Measurements from ENCODE around the gene CLCN2.

Gene CLCN2

GRCh38 chr3:184380185-184380626 lies 18.8 kb upstream of the CLCN2 start:
- H3K9ac ChIP-seq (ENCODE audit: low read depth, low read length) = no peak overlapping the region

GRCh38 chr3:184379358-184380184 lies 18.2 kb upstream of the CLCN2 start, which contains the start of gene CHRD:
TSS of gene CHRD (plus strand) at chr3:184380054. CDS start at chr3:184380319, 265 bp downstream.
- Histone ChIP-seq H3K9ac (ENCODE audit: low read depth, low read length) (no peak within 1 kb of the TSS), H3K4me3 (ENCODE audit: low read length) (peak within 1 kb of the TSS; percentile 56), H3K27me3 (ENCODE audit: insufficient read depth, low read length) (peaks cover 65% of the 10 kb centered on the region), H3K9me3 (ENCODE audit: insufficient read depth, low read depth, low read length) (no peaks in the 10 kb centered on the region), H3K4me1 (ENCODE audit: insufficient read depth, low read length) (peaks cover 25% of the 10 kb centered on the region), H3K36me3 (ENCODE audit: insufficient read depth, low read length) (no peaks in the 10 kb centered on the region), H3K27ac (ENCODE audit: low read depth, low read length) (no peak within 1 kb of the TSS)
- WGBS = 3% methylated on average over 57 of the region's 71 CpGs

More at GRCh38 chr3:184380185-184380626, 18.8 kb upstream of the CLCN2 start:
- Histone ChIP-seq H3K4me1 (ENCODE audit: insufficient read depth, low read length) (peaks cover 25% of the 10 kb centered on the region), H3K9me3 (ENCODE audit: insufficient read depth, low read depth, low read length) (no peaks in the 10 kb centered on the region), H3K27ac (ENCODE audit: low read depth, low read length) (no peak overlapping the region), H3K4me3 (ENCODE audit: low read length) (peak overlapping the region; percentile 56), H3K36me3 (ENCODE audit: insufficient read depth, low read length) (no peaks in the 10 kb centered on the region), H3K27me3 (ENCODE audit: insufficient read depth, low read length) (peaks cover 63% of the 10 kb centered on the region)
- WGBS = under 1% methylated on average over 54 of the region's 62 CpGs

GRCh38 chr3:184378651-184379357 lies 17.4 kb upstream of the CLCN2 start:
- H3K9me3 ChIP-seq (ENCODE audit: insufficient read depth, low read depth, low read length) = no peaks in the 10 kb centered on the region
- peak overlapping the region; percentile 51; the same call in 1 of the 2 replicates for H3K4me3 ChIP-seq (ENCODE audit: low read length)
- no peaks in the 10 kb centered on the region for H3K36me3 ChIP-seq (ENCODE audit: insufficient read depth, low read length)
- H3K4me1 ChIP-seq (ENCODE audit: insufficient read depth, low read length) = peaks cover 25% of the 10 kb centered on the region
- WGBS = 79% methylated on average over 10 of the region's 10 CpGs
- H3K27ac ChIP-seq (ENCODE audit: low read depth, low read length) = no peak overlapping the region
- H3K27me3 ChIP-seq (ENCODE audit: insufficient read depth, low read length) = peaks cover 63% of the 10 kb centered on the region
- H3K9ac ChIP-seq (ENCODE audit: low read depth, low read length) = no peak overlapping the region

- H3K27me3 ChIP-seq (ENCODE audit: insufficient read depth, low read length) = peaks cover 57% of the 10 kb centered on the region
- peaks cover 25% of the 10 kb centered on the region for H3K4me1 ChIP-seq (ENCODE audit: insufficient read depth, low read length)
- H3K27ac ChIP-seq (ENCODE audit: low read depth, low read length) = no peak within 1 kb of the TSS
- 38% methylated on average over 6 of the region's 7 CpGs for WGBS
- H3K9me3 ChIP-seq (ENCODE audit: insufficient read depth, low read depth, low read length) = no peaks in the 10 kb centered on the region
- H3K4me3 ChIP-seq (ENCODE audit: low read length) = peak within 1 kb of the TSS; percentile 30
- H3K9ac ChIP-seq (ENCODE audit: low read depth, low read length) = no peak within 1 kb of the TSS
- no peaks in the 10 kb centered on the region for H3K36me3 ChIP-seq (ENCODE audit: insufficient read depth, low read length)
Measured at GRCh38 chr3:184377882-184378445, 16.6 kb upstream of the CLCN2 start, which contains the start of gene THPO. TSS of gene THPO (minus strand) at chr3:184378207. CDS start at chr3:184376259, 1,948 bp downstream.

- Histone ChIP-seq H3K27me3 (ENCODE audit: insufficient read depth, low read length) (peaks cover 51% of the 10 kb centered on the region), H3K9me3 (ENCODE audit: insufficient read depth, low read depth, low read length) (no peaks in the 10 kb centered on the region), H3K4me1 (ENCODE audit: insufficient read depth, low read length) (peaks cover 25% of the 10 kb centered on the region), H3K36me3 (ENCODE audit: insufficient read depth, low read length) (no peaks in the 10 kb centered on the region), H3K27ac (ENCODE audit: low read depth, low read length) (no peak overlapping the region), H3K4me3 (ENCODE audit: low read length) (no peak overlapping the region), H3K9ac (ENCODE audit: low read depth, low read length) (no peak overlapping the region)
- 78% methylated on average over 5 of the region's 5 CpGs for WGBS
Measured at GRCh38 chr3:184377374-184377773, 16.0 kb upstream of the CLCN2 start.

GRCh38 chr3:184375747-184376461 lies 14.5 kb upstream of the CLCN2 start:
- no peaks in the 10 kb centered on the region for H3K36me3 ChIP-seq (ENCODE audit: insufficient read depth, low read length)
- H3K27ac ChIP-seq (ENCODE audit: low read depth, low read length) = no peak overlapping the region
- H3K9me3 ChIP-seq (ENCODE audit: insufficient read depth, low read depth, low read length) = no peaks in the 10 kb centered on the region
- H3K4me3 ChIP-seq (ENCODE audit: low read length) = no peak overlapping the region
- peaks cover 36% of the 10 kb centered on the region for H3K27me3 ChIP-seq (ENCODE audit: insufficient read depth, low read length)
- H3K9ac ChIP-seq (ENCODE audit: low read depth, low read length) = no peak overlapping the region
- H3K4me1 ChIP-seq (ENCODE audit: insufficient read depth, low read length) = peaks cover 24% of the 10 kb centered on the region
- WGBS = 82% methylated on average over 12 of the region's 12 CpGs

GRCh38 chr3:184373422-184373821 lies 12.0 kb upstream of the CLCN2 start:
- no peaks in the 10 kb centered on the region for H3K9me3 ChIP-seq (ENCODE audit: insufficient read depth, low read depth, low read length)
- peaks cover 16% of the 10 kb centered on the region for H3K27me3 ChIP-seq (ENCODE audit: insufficient read depth, low read length)
- no peak overlapping the region for H3K27ac ChIP-seq (ENCODE audit: low read depth, low read length)
- 91% methylated on average over 6 of the region's 6 CpGs for WGBS
- peaks cover 14% of the 10 kb centered on the region for H3K36me3 ChIP-seq (ENCODE audit: insufficient read depth, low read length)
- H3K4me1 ChIP-seq (ENCODE audit: insufficient read depth, low read length) = peaks cover 16% of the 10 kb centered on the region
- no peak overlapping the region for H3K4me3 ChIP-seq (ENCODE audit: low read length)
- no peak overlapping the region for H3K9ac ChIP-seq (ENCODE audit: low read depth, low read length)

GRCh38 chr3:184372911-184373310 lies 11.5 kb upstream of the CLCN2 start:
- Histone ChIP-seq H3K27me3 (ENCODE audit: insufficient read depth, low read length) (peaks cover 11% of the 10 kb centered on the region; the same call in 1 of the 2 replicates), H3K36me3 (ENCODE audit: insufficient read depth, low read length) (peaks cover 20% of the 10 kb centered on the region), H3K27ac (ENCODE audit: low read depth, low read length) (no peak overlapping the region), H3K4me3 (ENCODE audit: low read length) (no peak overlapping the region), H3K4me1 (ENCODE audit: insufficient read depth, low read length) (peaks cover 11% of the 10 kb centered on the region), H3K9me3 (ENCODE audit: insufficient read depth, low read depth, low read length) (no peaks in the 10 kb centered on the region), H3K9ac (ENCODE audit: low read depth, low read length) (no peak overlapping the region)
- 84% methylated on average over 5 of the region's 5 CpGs for WGBS

- 87% methylated on average over 8 of the region's 8 CpGs for WGBS
- Histone ChIP-seq H3K36me3 (ENCODE audit: insufficient read depth, low read length) (peaks cover 23% of the 10 kb centered on the region), H3K4me3 (ENCODE audit: low read length) (no peak overlapping the region), H3K4me1 (ENCODE audit: insufficient read depth, low read length) (peaks cover 5% of the 10 kb centered on the region), H3K27me3 (ENCODE audit: insufficient read depth, low read length) (peaks cover 8% of the 10 kb centered on the region; the same call in 1 of the 2 replicates), H3K27ac (ENCODE audit: low read depth, low read length) (no peak overlapping the region), H3K9ac (ENCODE audit: low read depth, low read length) (no peak overlapping the region), H3K9me3 (ENCODE audit: insufficient read depth, low read depth, low read length) (no peaks in the 10 kb centered on the region)
Measured at GRCh38 chr3:184372296-184372821, 11.0 kb upstream of the CLCN2 start.

- H3K9ac ChIP-seq (ENCODE audit: low read depth, low read length) = no peak overlapping the region
- no peaks in the 10 kb centered on the region for H3K9me3 ChIP-seq (ENCODE audit: insufficient read depth, low read depth, low read length)
- peak overlapping the region; percentile 8; the same call in 1 of the 2 replicates for H3K27ac ChIP-seq (ENCODE audit: low read depth, low read length)
- H3K36me3 ChIP-seq (ENCODE audit: insufficient read depth, low read length) = peaks cover 30% of the 10 kb centered on the region
- H3K27me3 ChIP-seq (ENCODE audit: insufficient read depth, low read length) = 0 out of 2 replicates have a peak, but pooled peaks cover 5% of the 10 kb centered on the region
- WGBS = 47% methylated on average over 5 of the region's 5 CpGs
- no peaks in the 10 kb centered on the region; the same call in 1 of the 2 replicates for H3K4me1 ChIP-seq (ENCODE audit: insufficient read depth, low read length)
- no peak overlapping the region for H3K4me3 ChIP-seq (ENCODE audit: low read length)
Measured at GRCh38 chr3:184371570-184372018, 10.2 kb upstream of the CLCN2 start.
